AG09309 (cell line): Measurements from ENCODE around the gene HEXIM2.

Source experiments
- DNase-seq: peaks from one replicate; pipeline ENCODE4 v3.0.0-alpha.2; 2010; ENCODE audit warnings: low read depth
- H3K4me3 ChIP-seq: 2 replicates; pipeline ENCODE4 v1.5.1; 2011; ENCODE audit warnings: mild to moderate bottlenecking, low read depth, low read length, moderate library complexity; ENCODE audit not compliant: control insufficient read depth
- TF ChIP-seq, protein P1 (sequence below): IDR thresholded peaks from 2 replicates; pipeline ENCODE4 v1.5.1; 2011; ENCODE audit warnings: mild to moderate bottlenecking, low read depth, low read length, inconsistent platforms; ENCODE audit not compliant: insufficient read depth, control insufficient read depth; ENCODE audit errors: missing control alignments

HEXIM2 gene

DNA sequence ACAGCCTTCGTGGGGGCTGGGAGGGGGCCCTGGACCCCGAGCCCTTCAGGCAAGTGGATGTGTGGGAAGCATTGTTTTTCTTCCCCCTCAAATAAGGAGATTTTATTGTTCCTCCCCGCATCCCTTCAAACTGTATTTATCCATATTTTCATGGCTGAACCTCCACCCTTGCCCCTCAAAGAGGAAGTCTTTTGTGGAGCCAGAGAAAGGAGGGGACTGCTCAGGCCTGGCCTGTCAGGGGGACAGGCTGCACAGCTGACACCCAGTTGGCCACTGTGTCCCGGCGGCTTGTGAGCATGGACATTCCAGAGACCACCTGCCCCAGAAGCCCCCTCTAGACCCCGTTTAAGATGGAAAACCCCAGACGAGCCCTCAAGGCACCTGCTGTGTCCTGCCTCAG, 15.9 kb downstream of the HEXIM2 start:
- TF ChIP-seq, protein P1, sequence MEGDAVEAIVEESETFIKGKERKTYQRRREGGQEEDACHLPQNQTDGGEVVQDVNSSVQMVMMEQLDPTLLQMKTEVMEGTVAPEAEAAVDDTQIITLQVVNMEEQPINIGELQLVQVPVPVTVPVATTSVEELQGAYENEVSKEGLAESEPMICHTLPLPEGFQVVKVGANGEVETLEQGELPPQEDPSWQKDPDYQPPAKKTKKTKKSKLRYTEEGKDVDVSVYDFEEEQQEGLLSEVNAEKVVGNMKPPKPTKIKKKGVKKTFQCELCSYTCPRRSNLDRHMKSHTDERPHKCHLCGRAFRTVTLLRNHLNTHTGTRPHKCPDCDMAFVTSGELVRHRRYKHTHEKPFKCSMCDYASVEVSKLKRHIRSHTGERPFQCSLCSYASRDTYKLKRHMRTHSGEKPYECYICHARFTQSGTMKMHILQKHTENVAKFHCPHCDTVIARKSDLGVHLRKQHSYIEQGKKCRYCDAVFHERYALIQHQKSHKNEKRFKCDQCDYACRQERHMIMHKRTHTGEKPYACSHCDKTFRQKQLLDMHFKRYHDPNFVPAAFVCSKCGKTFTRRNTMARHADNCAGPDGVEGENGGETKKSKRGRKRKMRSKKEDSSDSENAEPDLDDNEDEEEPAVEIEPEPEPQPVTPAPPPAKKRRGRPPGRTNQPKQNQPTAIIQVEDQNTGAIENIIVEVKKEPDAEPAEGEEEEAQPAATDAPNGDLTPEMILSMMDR, result no peak
- DNase-seq, result no peak
- no peak overlapping the region for H3K4me3 ChIP-seq

DNA sequence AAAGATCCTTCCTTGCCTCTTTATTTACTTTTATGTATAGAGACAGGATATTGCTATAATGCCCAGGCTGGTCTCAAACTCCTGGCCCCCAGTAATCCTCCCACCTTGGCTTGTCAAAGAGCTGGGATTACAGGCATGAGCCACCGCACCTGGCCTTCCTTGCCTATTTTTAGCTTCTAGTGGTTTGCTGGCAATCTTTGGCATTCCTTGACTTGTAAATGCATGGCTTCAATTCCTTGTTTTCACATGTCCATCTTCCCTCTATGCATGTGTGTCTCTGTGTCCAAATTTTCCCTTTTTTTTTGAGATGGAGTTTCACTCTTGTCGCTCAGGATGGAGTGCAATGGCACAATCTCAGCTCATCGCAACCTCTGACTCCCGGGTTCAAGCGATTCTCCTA, 22.5 kb downstream of the HEXIM2 start:
- no peak for DNase-seq
- TF ChIP-seq, protein P1, result no peak
- H3K4me3 ChIP-seq, result no peak overlapping the region

DNA sequence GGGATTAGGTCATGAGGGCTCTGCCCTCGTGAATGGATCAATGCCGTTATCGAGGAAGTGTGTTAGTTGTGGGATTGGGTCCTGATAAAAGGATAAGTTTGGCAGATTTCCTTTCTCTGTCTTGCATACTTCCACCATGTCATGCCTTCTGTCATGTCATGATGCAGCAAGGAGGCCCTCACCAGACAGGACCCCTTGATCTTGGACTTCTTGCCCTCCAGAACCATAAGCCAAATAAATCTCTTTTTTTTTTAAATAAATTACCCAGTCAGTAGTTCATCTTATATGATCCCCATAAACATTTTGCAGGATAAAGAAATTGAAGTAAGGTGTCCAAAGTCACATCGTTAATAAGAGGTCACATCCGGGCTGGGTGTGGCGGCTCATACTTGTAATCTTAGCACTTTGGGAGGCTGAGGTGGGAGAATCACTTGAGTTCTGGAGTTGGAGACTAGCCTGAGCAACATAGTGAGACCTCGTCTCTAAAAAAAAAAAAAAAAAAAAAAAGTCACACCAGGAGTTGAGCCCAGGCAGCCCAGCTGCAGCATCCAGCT, 25.2 kb downstream of the HEXIM2 start:
- DNase-seq, result no peak
- H3K4me3 ChIP-seq, result no peak overlapping the region
- TF ChIP-seq, protein P1, result no peak

DNA sequence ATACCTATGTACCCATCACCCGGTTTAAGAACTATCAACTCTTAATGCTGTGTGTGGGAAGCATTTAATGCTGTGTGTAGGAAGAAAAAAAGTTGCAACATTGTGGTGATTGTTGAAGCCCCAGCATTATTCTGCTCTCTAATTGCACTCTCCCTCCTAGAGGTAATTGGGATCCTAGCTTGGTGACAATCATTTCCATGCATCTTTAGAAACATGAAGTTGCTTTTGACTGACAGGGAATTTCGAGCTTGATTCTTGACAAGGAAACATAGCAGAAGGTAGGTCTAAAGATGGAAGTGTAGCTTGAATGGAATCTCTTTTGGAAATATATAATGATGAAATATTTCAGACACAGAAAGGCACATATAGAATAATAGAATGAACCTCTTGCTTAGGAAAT, 27.3 kb downstream of the HEXIM2 start:
- TF ChIP-seq, protein P1, result no peak
- no peak for DNase-seq
- H3K4me3 ChIP-seq, result no peak overlapping the region

DNA sequence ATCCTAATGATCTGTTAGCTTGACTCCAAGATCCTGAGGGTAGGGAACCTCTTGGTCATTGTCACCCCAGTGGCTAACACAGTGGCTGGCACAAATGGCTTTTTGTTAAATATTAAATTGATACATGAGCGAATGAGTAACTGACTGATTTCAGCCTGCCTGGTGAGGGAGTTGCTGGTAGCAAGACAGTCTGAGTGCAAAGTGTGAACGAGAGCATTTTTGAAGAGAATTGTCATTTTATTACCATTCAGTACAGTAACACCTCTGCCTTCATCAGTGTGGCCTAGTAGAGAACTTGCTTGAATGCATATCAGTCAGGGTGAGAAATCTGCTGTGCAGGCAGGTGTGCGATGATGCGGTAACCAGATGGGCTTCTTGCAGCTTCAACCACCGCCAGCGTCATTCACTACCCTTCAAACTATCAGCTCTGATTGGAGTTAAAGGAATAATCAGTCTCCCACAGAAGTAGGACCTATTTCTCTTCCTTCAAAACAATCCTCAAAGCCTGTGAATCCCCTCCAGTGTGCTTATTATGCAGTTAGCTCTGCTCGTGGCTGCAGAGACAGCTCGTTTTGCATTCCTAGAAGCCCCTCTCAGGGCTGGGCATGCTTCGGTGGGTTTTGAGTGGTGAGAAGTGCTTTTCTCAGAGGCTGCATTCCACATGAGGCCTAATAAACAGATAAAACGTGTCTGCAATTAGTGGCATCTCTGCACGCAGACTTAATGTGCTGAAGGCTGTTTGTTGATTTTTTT, 29.0 kb downstream of the HEXIM2 start:
- no peak overlapping the region for H3K4me3 ChIP-seq
- TF ChIP-seq, protein P1, result no peak
- DNase-seq, result no peak

DNA sequence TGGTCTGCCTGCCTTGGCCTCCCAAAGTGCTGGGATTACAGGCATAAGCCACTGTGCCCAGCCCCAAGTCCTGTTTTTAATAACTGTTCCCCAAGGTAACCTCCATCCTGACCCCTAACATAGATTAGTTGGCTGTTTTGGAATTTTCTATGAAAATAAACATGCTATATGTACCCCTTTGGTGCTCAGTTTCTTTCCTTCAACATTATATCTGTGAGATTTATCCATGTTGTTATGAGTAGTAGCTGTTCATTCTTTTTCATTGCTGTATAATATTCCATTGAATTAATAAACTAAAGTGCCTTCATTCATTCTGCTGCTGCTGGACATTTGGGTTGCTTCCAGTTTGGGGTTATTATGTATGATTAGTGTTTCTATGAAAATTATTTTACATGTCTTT, 33.7 kb downstream of the HEXIM2 start:
- no peak for DNase-seq
- TF ChIP-seq, protein P1, result no peak
- no peak overlapping the region for H3K4me3 ChIP-seq

DNA sequence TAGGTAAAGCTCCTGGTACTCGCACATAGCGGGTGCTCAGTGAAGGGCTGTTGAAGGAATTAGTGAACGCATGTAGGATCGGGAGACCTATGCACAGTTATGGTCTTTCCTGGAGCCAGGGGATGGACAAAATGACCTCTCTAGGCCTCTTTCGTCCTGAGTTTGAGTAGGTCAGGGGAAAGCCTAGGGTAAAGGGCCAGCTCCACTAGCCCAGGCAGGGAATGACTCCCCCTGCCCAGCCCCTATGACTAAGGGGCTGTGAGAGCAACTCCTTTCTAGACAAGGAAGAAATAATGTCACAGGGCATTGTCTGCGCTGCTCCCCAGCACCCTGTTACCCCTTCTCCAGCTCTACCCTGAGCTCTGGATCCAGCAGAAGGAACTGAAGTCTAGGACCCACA, 35.4 kb downstream of the HEXIM2 start:
- TF ChIP-seq, protein P1, result no peak
- no peak for DNase-seq
- H3K4me3 ChIP-seq, result no peak overlapping the region
